IPS-11a (cell line): ENCODE results near the gene ANKRD37.

Experiments
- H3K4me3 ChIP-seq: one replicate; pipeline ENCODE4 v1.5.1; 2013; ENCODE audit warnings: low read depth, low read length, control low read depth

Gene ANKRD37

GRCh38 chr4:185379326-185380295, 17.0 kb upstream of the ANKRD37 start:
- no peak overlapping the region for H3K4me3 ChIP-seq

GRCh38 chr4:185380320-185380719, 16.3 kb upstream of the ANKRD37 start:
- H3K4me3 ChIP-seq, result no peak overlapping the region

GRCh38 chr4:185381288-185382196, 15.1 kb upstream of the ANKRD37 start:
- no peak overlapping the region for H3K4me3 ChIP-seq

- no peak overlapping the region for H3K4me3 ChIP-seq
Observed at GRCh38 chr4:185382754-185383153, 13.9 kb upstream of the ANKRD37 start.

- no peak overlapping the region for H3K4me3 ChIP-seq
Observed at GRCh38 chr4:185383451-185383850, 13.2 kb upstream of the ANKRD37 start.

GRCh38 chr4:185384061-185384460, 12.6 kb upstream of the ANKRD37 start:
- H3K4me3 ChIP-seq, result no peak overlapping the region

GRCh38 chr4:185384930-185385331, 11.7 kb upstream of the ANKRD37 start:
- H3K4me3 ChIP-seq, result no peak overlapping the region

GRCh38 chr4:185387957-185388356, 8.7 kb upstream of the ANKRD37 start:
- H3K4me3 ChIP-seq, result no peak overlapping the region

- H3K4me3 ChIP-seq, result no peak overlapping the region
Observed at GRCh38 chr4:185390941-185391340, 5.7 kb upstream of the ANKRD37 start.

GRCh38 chr4:185392156-185392555, 4.5 kb upstream of the ANKRD37 start:
- no peak overlapping the region for H3K4me3 ChIP-seq

GRCh38 chr4:185394568-185395237, 1.9 kb upstream of the ANKRD37 start:
- H3K4me3 ChIP-seq, result no peak overlapping the region

- peak within 1 kb of the TSS; percentile 56 for H3K4me3 ChIP-seq
Observed at GRCh38 chr4:185395238-185395955, 1.2 kb upstream of the ANKRD37 start, which contains the start of gene LRP2BP. LRP2BP (minus strand) TSS chr4:185395924; CDS start chr4:185378186, 17,738 bp downstream.

- peak overlapping the region; percentile 56 for H3K4me3 ChIP-seq
Observed at GRCh38 chr4:185395956-185396723, 501 bp upstream of the ANKRD37 start.

GRCh38 chr4:185398618-185399017, 2.0 kb downstream of the ANKRD37 start:
- no peak overlapping the region for H3K4me3 ChIP-seq

- H3K4me3 ChIP-seq, result no peak overlapping the region
Observed at GRCh38 chr4:185399466-185399865, 2.8 kb downstream of the ANKRD37 start.

- H3K4me3 ChIP-seq, result no peak overlapping the region
Observed at GRCh38 chr4:185404031-185404430, 7.4 kb downstream of the ANKRD37 start.

- no peak overlapping the region for H3K4me3 ChIP-seq
Observed at GRCh38 chr4:185405296-185405999, 8.8 kb downstream of the ANKRD37 start.

GRCh38 chr4:185408432-185408831, 11.8 kb downstream of the ANKRD37 start:
- no peak overlapping the region for H3K4me3 ChIP-seq

GRCh38 chr4:185411849-185412248, 15.2 kb downstream of the ANKRD37 start:
- H3K4me3 ChIP-seq, result no peak overlapping the region
